GM06990 (cell line): ENCODE data around the gene ARID1B.

ENCODE experiments used
- DNase-seq: peaks from one replicate; pipeline ENCODE4 v3.0.0-alpha.2; 2011; ENCODE audit not compliant: insufficient read length; ENCODE audit errors: extremely low read depth
- H3K27me3 ChIP-seq: replicated peaks from 2 replicates; pipeline ENCODE4 v1.6.0; 2011; ENCODE audit warnings: low read length; ENCODE audit not compliant: control insufficient read depth, insufficient read depth
- H3K36me3 ChIP-seq: 2 replicates; pipeline ENCODE4 v1.5.1; 2011; ENCODE audit warnings: low read length; ENCODE audit not compliant: control insufficient read depth, insufficient read depth
- H3K4me3 ChIP-seq: replicated peaks from 2 replicates; pipeline ENCODE4 v1.5.1; 2011; ENCODE audit warnings: low read depth, mild to moderate bottlenecking, control low read depth, low read length
- CTCF ChIP-seq: IDR thresholded peaks from 2 replicates; pipeline ENCODE4 v1.5.1; 2011; ENCODE audit warnings: low read length, control low read depth, mild to moderate bottlenecking, inconsistent platforms; ENCODE audit not compliant: insufficient read depth, poor library complexity, severe bottlenecking

Gene ARID1B

GRCh38 chr6:156862711-156863110, 85.5 kb downstream of the ARID1B start:
- DNase-seq: no peak
- H3K4me3 ChIP-seq: no peak overlapping the region
- H3K36me3 ChIP-seq: no peaks in the 10 kb centered on the region; the same call in 1 of the 2 replicates
- TF ChIP-seq CTCF: no peak
- H3K27me3 ChIP-seq: no peaks in the 10 kb centered on the region

- Histone ChIP-seq H3K36me3 (no peaks in the 10 kb centered on the region; the same call in 1 of the 2 replicates), H3K4me3 (no peak overlapping the region), H3K27me3 (no peaks in the 10 kb centered on the region)
- no peak for DNase-seq
- no peak for TF ChIP-seq CTCF
These were observed 86.3 kb downstream of the ARID1B start for GRCh38 chr6:156863504-156863903.

- Histone ChIP-seq H3K27me3 (no peaks in the 10 kb centered on the region), H3K36me3 (no peaks in the 10 kb centered on the region; the same call in 1 of the 2 replicates), H3K4me3 (no peak overlapping the region)
- TF ChIP-seq CTCF: no peak
- no peak for DNase-seq
These were observed 87.4 kb downstream of the ARID1B start for GRCh38 chr6:156864557-156864956.

GRCh38 chr6:156865019-156865629, 87.9 kb downstream of the ARID1B start:
- Histone ChIP-seq H3K36me3 (no peaks in the 10 kb centered on the region; the same call in none of the 2 replicates), H3K4me3 (no peak overlapping the region), H3K27me3 (no peaks in the 10 kb centered on the region)
- no peak for TF ChIP-seq CTCF
- no peak for DNase-seq

- peak; percentile 9 for TF ChIP-seq CTCF
- peaks cover 2% of the 10 kb centered on the region for H3K36me3 ChIP-seq
- DNase-seq: no peak
- H3K27me3 ChIP-seq: no peaks in the 10 kb centered on the region
- 0 out of 2 replicates have a peak overlapping the region, but pooled peaks have one; percentile 10 for H3K4me3 ChIP-seq
These were observed 89.2 kb downstream of the ARID1B start for GRCh38 chr6:156866220-156867015.
